PC-3 (cell line): ENCODE measurements around the gene PRELID2. TPM values are rescaled to one million over a fixed set of nuclear protein-coding genes. Genes with fewer than 3 reads are reported as not detected.

Experiments used
- ATAC-seq: fragments of 200-7000 bp; cut with Tn5 transposase; 2 replicates; pipeline ENCODE4 v1.9.1; 2020; ENCODE audit warnings: mild to moderate bottlenecking, moderate library complexity
- BruUV-seq: library from RNA; stranded (reverse); fragments of 400-500 nt; replicated peaks from 2 replicates; lab custom pipeline; 2021; lab: Mats Ljungman, UMichigan
- CTCF ChIA-PET: fragments of 300-600 bp; sonication (Branson Sonifier 250); formaldehyde crosslinking; loops from one replicate; lab custom pipeline; 2022; ENCODE audit warnings: antibody characterized with exemption; lab: Charles Lee
- POLR2A ChIA-PET: fragments of 300-600 bp; sonication (Branson Sonifier 250); formaldehyde crosslinking; loops from one replicate; lab custom pipeline; 2022; ENCODE audit warnings: antibody characterized with exemption; ENCODE audit not compliant: unreplicated experiment; lab: Charles Lee
- DNase-seq: peaks from one replicate; pipeline ENCODE4 v3.0.0-alpha.2; 2015
- H2AFZ ChIP-seq: fragments of 300-600 bp; sonication (generic); 2 replicates; pipeline ENCODE4 v1.6.0; 2016; ENCODE audit warnings: antibody characterized with exemption, low read length
- H3F3A ChIP-seq: fragments of 300-600 bp; sonication (generic); one replicate; pipeline ENCODE4 v1.6.0; 2017; ENCODE audit warnings: antibody characterized with exemption, low read length, control low read depth, mild to moderate bottlenecking; ENCODE audit not compliant: unreplicated experiment
- H3K27ac ChIP-seq: fragments of 300-600 bp; sonication (generic); 2 replicates; pipeline ENCODE4 v1.5.1; 2016; ENCODE audit warnings: mild to moderate bottlenecking, low read length
- H3K27me3 ChIP-seq: fragments of 300-600 bp; sonication (generic); 2 replicates; pipeline ENCODE4 v1.6.1; 2016; ENCODE audit warnings: low read length, mixed read lengths
- H3K36me3 ChIP-seq: fragments of 300-600 bp; sonication (generic); 2 replicates; pipeline ENCODE4 v1.6.1; 2016; ENCODE audit warnings: low read depth, mixed run types, low read length, mixed read lengths
- H3K4me1 ChIP-seq: fragments of 300-600 bp; sonication (generic); 2 replicates; pipeline ENCODE4 v1.5.1; 2016; ENCODE audit warnings: low read length; ENCODE audit not compliant: insufficient read depth
- H3K4me2 ChIP-seq: fragments of 300-600 bp; sonication (generic); 2 replicates; pipeline ENCODE4 v1.6.0; 2016; ENCODE audit warnings: low read length
- H3K4me3 ChIP-seq: fragments of 300-600 bp; sonication (generic); 2 replicates; pipeline ENCODE4 v1.5.1; 2016; ENCODE audit warnings: mild to moderate bottlenecking, low read length, mixed read lengths
- H3K79me2 ChIP-seq: fragments of 300-600 bp; sonication (generic); 2 replicates; pipeline ENCODE4 v1.6.1; 2017; ENCODE audit warnings: low read length, mixed read lengths
- H3K9ac ChIP-seq: fragments of 300-600 bp; sonication (generic); 2 replicates; pipeline ENCODE4 v1.6.0; 2016; ENCODE audit warnings: mild to moderate bottlenecking, low read length
- H3K9me2 ChIP-seq: fragments of 300-600 bp; sonication (generic); replicated peaks from 2 replicates; pipeline ENCODE4 v1.6.1; 2016; ENCODE audit warnings: mixed run types, low read length, mixed read lengths
- H3K9me3 ChIP-seq: fragments of 300-600 bp; sonication (generic); 2 replicates; pipeline ENCODE4 v1.6.1; 2016; ENCODE audit warnings: low read length, mixed read lengths
- H4K20me1 ChIP-seq: fragments of 300-600 bp; sonication (generic); 2 replicates; pipeline ENCODE4 v1.6.1; 2016; ENCODE audit warnings: low read length, mixed read lengths
- EZH2 ChIP-seq: fragments of 300-600 bp; sonication (generic); IDR thresholded peaks from one replicate; pipeline ENCODE4 v1.6.1; 2017; ENCODE audit warnings: antibody characterized with exemption, mild to moderate bottlenecking, low read length; ENCODE audit not compliant: unreplicated experiment
- EZH2phosphoT487 ChIP-seq: fragments of 300-600 bp; sonication (generic); IDR thresholded peaks from 2 replicates; pipeline ENCODE4 v1.6.1; 2018; ENCODE audit warnings: mild to moderate bottlenecking, antibody characterized with exemption, low read length, borderline replicate concordance
- intact Hi-C: fragments of 100-400 bp; cut with micrococcal nuclease; formaldehyde crosslinking; loops from 2 replicates; pipeline ENCODE4 v1.9.0; 2023
- total RNA-seq: library from RNA; depleted of rRNA; stranded (reverse); fragments of >200 nt; gene quantifications from 2 replicates; pipeline ENCODE4 v1.2.3, GENCODE V29; 2014
- TF ChIP-seq, protein P1 (sequence below): fragments of 300-600 bp; sonication (generic); conservative IDR thresholded peaks from 2 replicates; pipeline ENCODE4 v1.5.1; 2017; ENCODE audit warnings: antibody characterized with exemption, low read depth, mild to moderate bottlenecking, low read length

The PRELID2 gene
- total RNA-seq, 1 experiment from 2014 or later = 23.7 TPM

DNA sequence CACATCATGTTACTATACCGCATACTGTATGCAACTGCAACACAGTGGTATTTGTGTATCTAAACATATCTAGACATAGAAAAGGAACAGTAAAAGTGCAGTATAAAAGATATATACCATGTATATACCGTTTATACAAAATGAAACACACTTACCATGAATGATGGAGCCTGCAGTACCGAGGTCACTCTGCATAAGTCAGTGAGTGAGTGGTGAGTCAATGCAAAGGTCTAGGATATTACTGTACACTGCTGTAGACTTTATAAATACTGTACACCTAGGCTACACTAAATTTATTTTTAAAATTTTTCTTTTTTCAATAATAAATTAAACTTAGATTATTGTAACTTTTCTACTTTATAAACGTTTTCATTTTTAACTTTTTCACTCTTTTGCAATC, 29.3 kb downstream of the PRELID2 start:
- no peak overlapping the region for H3K9ac ChIP-seq
- no peak overlapping the region for H2AFZ ChIP-seq
- H4K20me1 ChIP-seq = no peaks in the 10 kb centered on the region
- no TSS peak for BruUV-seq
- H3K4me3 ChIP-seq = no peak overlapping the region
- no peaks in the 10 kb centered on the region for H3K79me2 ChIP-seq
- DNase-seq (no peak), ATAC-seq (peak; percentile 64)
- ChIA-PET POLR2A (no interaction called here), CTCF (no interaction called here)
- H3K27me3 ChIP-seq = no peaks in the 10 kb centered on the region
- H3K9me2 ChIP-seq = no peaks in the 10 kb centered on the region
- H3K9me3 ChIP-seq = no peaks in the 10 kb centered on the region
- H3K36me3 ChIP-seq = no peaks in the 10 kb centered on the region
- H3K27ac ChIP-seq = no peak overlapping the region
- H3K4me1 ChIP-seq = no peaks in the 10 kb centered on the region
- TF ChIP-seq EZH2phosphoT487 (no peak), EZH2 (no peak)
- TF ChIP-seq, protein P1, sequence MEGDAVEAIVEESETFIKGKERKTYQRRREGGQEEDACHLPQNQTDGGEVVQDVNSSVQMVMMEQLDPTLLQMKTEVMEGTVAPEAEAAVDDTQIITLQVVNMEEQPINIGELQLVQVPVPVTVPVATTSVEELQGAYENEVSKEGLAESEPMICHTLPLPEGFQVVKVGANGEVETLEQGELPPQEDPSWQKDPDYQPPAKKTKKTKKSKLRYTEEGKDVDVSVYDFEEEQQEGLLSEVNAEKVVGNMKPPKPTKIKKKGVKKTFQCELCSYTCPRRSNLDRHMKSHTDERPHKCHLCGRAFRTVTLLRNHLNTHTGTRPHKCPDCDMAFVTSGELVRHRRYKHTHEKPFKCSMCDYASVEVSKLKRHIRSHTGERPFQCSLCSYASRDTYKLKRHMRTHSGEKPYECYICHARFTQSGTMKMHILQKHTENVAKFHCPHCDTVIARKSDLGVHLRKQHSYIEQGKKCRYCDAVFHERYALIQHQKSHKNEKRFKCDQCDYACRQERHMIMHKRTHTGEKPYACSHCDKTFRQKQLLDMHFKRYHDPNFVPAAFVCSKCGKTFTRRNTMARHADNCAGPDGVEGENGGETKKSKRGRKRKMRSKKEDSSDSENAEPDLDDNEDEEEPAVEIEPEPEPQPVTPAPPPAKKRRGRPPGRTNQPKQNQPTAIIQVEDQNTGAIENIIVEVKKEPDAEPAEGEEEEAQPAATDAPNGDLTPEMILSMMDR = no peak
- H3F3A ChIP-seq = no peaks in the 10 kb centered on the region
- intact Hi-C loops = no loop called here
- H3K4me2 ChIP-seq = no peak overlapping the region

DNA sequence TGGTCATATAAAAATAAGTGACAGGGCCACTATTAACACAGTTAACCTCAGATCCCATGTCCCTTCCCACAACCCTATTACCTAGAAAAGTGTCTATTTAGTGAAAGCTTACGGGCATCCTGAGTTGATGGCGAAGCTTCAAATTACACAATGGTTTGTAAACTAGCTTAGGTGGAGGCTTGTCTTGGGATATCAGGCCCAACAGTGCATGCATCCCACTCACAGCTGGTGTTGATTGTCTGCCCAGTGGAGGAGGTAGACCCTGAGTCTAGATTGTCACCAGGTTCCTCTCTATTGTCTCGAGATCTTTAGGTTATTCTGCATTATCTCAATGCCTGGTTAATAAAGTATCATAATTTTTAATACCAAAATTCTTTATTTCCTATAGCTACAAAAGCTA, 30.4 kb downstream of the PRELID2 start:
- Histone ChIP-seq H3K9me2 (no peaks in the 10 kb centered on the region), H3K9ac (no peak overlapping the region), H3K79me2 (no peaks in the 10 kb centered on the region), H3K4me2 (no peak overlapping the region), H2AFZ (no peak overlapping the region), H3K36me3 (no peaks in the 10 kb centered on the region), H4K20me1 (no peaks in the 10 kb centered on the region), H3K27ac (no peak overlapping the region), H3K4me1 (no peaks in the 10 kb centered on the region), H3K27me3 (no peaks in the 10 kb centered on the region), H3K4me3 (no peak overlapping the region), H3K9me3 (no peaks in the 10 kb centered on the region), H3F3A (no peaks in the 10 kb centered on the region)
- intact Hi-C loops = no loop called here
- ChIA-PET CTCF (no interaction called here), POLR2A (no interaction called here)
- TF ChIP-seq, protein P1 = no peak
- no peak for TF ChIP-seq EZH2phosphoT487
- BruUV-seq = no TSS peak
- no peak for DNase-seq
- no peak for ATAC-seq

DNA sequence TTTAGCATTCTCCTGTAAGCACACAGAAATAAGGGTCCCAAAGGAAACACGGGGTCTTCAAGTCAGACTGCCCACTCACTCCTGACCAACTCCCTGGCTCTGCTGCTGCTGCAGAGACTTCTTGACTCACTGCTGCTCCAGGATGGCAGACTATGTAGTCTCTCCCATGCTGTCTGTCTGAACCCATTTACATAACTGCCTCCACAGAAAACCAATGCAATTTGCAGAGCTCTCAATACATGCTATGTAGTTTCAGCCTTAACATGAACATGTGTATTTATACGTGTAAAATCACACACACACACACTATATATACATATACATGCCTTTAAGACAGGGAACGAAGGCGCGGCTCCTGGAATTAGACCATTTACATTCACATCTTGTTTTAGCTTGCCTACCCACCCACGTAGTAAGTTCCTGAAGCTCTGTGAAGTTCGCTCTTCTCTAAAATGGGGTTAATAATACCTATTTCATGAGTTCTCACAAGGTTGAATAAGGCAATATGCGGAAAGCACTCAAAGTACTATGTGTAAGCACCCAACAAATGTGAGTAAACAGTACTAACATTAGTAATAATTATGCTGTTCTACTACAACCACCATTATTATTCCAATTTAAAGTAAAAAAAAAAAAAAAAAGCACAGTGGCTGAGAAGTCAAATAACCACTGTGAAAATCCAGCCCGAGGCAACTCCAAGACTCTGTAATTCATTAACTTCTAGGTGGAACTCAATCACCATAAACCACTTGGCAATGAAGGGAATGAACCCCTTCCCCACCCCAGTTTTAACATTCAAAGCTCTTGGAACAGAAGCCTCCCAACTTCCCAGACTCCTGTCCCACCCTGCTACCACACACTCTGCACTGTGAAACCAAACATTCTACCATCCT, 31.8 kb downstream of the PRELID2 start:
- H3K27ac ChIP-seq = no peak overlapping the region
- no peak for DNase-seq
- no peak overlapping the region for H2AFZ ChIP-seq
- POLR2A ChIA-PET = no interaction called here
- no peaks in the 10 kb centered on the region for H3K4me1 ChIP-seq
- no peaks in the 10 kb centered on the region for H3K9me2 ChIP-seq
- H3F3A ChIP-seq = no peaks in the 10 kb centered on the region
- no TSS peak for BruUV-seq
- H3K36me3 ChIP-seq = no peaks in the 10 kb centered on the region
- intact Hi-C loops = no loop called here
- no peak overlapping the region for H3K4me2 ChIP-seq
- H3K9me3 ChIP-seq = no peaks in the 10 kb centered on the region
- CTCF ChIA-PET = no interaction called here
- TF ChIP-seq EZH2 (no peak), EZH2phosphoT487 (no peak)
- TF ChIP-seq, protein P1 = no peak
- no peak overlapping the region for H3K4me3 ChIP-seq
- H3K9ac ChIP-seq = no peak overlapping the region
- ATAC-seq = no peak
- no peaks in the 10 kb centered on the region for H3K79me2 ChIP-seq
- no peaks in the 10 kb centered on the region for H4K20me1 ChIP-seq
- H3K27me3 ChIP-seq = no peaks in the 10 kb centered on the region
